GM20431 (cell line): ENCODE measurements around the gene CDT1.
"Not testable (repeated sequence)": the region's sequence is repeated elsewhere in the genome, so short reads cannot be mapped to it uniquely, and the experiment has no call there.

Experiments
- in situ Hi-C: fragments of 300-500 bp; cut with MseI, MboI; formaldehyde crosslinking; loops from one replicate; pipeline ENCODE4 v1.15.0; 2020; ENCODE audit warnings: low sequenced_read_pairs; ENCODE audit not compliant: unreplicated experiment

Gene CDT1

GRCh38 chr16:88767546-88768070, 36.0 kb upstream of the CDT1 start:
- in situ Hi-C loops: no loop called here

GRCh38 chr16:88768071-88768783, 35.4 kb upstream of the CDT1 start:
- in situ Hi-C loops: no loop called here

- in situ Hi-C loops: no loop called here
Measured at GRCh38 chr16:88769617-88770460, 33.8 kb upstream of the CDT1 start.

- in situ Hi-C loops: no loop called here
Measured at GRCh38 chr16:88770461-88771293, 32.9 kb upstream of the CDT1 start.

GRCh38 chr16:88771294-88771772, 32.3 kb upstream of the CDT1 start:
- in situ Hi-C loops: no loop called here

- in situ Hi-C loops: not testable (repeated sequence)
Measured at GRCh38 chr16:88771781-88772180, 31.8 kb upstream of the CDT1 start.

GRCh38 chr16:88772871-88773811, 30.4 kb upstream of the CDT1 start:
- in situ Hi-C loops: no loop called here

GRCh38 chr16:88773812-88774291, 29.7 kb upstream of the CDT1 start:
- in situ Hi-C loops: no loop called here

GRCh38 chr16:88774544-88775393, 28.8 kb upstream of the CDT1 start:
- in situ Hi-C loops: no loop called here

- in situ Hi-C loops: no loop called here
Measured at GRCh38 chr16:88775825-88776224, 27.8 kb upstream of the CDT1 start.

GRCh38 chr16:88777471-88778270, 25.9 kb upstream of the CDT1 start:
- in situ Hi-C loops: no loop called here

GRCh38 chr16:88778271-88778525, 25.4 kb upstream of the CDT1 start:
- in situ Hi-C loops: no loop called here

GRCh38 chr16:88778541-88779065, 25.0 kb upstream of the CDT1 start:
- in situ Hi-C loops: no loop called here

GRCh38 chr16:88779406-88780141, 24.0 kb upstream of the CDT1 start:
- in situ Hi-C loops: no loop called here

GRCh38 chr16:88780142-88781062, 23.2 kb upstream of the CDT1 start:
- in situ Hi-C loops: no loop called here
